SK-N-MC (cell line): ENCODE measurements around the gene CYRIA.

Experiments used
- EZH2 ChIP-seq: fragments of 200-600 bp; sonication (generic); IDR thresholded peaks from one replicate; pipeline ENCODE4 v1.6.1; 2017; ENCODE audit warnings: antibody characterized with exemption
- FOXP2 ChIP-seq: optimal IDR thresholded peaks from 2 replicates; pipeline ENCODE3; 2011; ENCODE audit warnings: mild to moderate bottlenecking, moderate library complexity; ENCODE audit not compliant: insufficient read depth; ENCODE audit errors: extremely low read length, control extremely low read depth
- POLR2AphosphoS5 ChIP-seq: IDR thresholded peaks from 2 replicates; pipeline ENCODE4 v1.6.1; 2012; ENCODE audit warnings: mild to moderate bottlenecking, low read depth, low read length, borderline replicate concordance

GRCh38 chr2:16644221-16644925 lies 21.3 kb downstream of the CYRIA start:
- no peak for TF ChIP-seq POLR2AphosphoS5
- TF ChIP-seq EZH2 = no peak
- TF ChIP-seq FOXP2 = no peak
